Measurements from ENCODE around the gene PSD2. TPM values are rescaled to one million over a fixed set of nuclear protein-coding genes. Genes with fewer than 3 reads are reported as not detected.

PSD2 gene
- total and polyA plus RNA-seq, 8 donors: 0.06 to 2.5 (median 1.7) TPM; not detected in 1

DNA sequence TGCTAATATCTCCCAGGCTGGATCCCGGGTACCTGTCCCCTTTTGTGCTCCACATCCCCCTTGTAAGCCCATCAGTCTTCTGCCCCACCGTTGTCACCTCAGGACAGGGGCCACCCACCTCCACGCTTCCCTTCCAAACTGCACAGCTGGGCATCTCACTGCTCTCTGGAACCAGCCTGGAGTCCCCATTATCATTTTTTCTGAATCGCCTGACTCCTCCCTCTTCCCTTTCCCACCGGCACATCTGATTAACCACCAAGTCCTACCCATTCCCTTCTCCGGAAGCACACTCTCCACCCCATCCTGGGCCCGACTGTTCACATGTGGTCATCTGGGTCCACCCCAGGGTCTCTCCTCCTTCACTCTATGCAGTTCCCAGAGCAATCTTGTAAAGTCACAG lies 53.9 kb downstream of the PSD2 start:
- Histone ChIP-seq H3K27ac (no peak overlapping the region), H3K4me3 (no peak overlapping the region), H3K36me3 (no peaks in the 10 kb centered on the region), H3K27me3 (peaks cover 0 to 50% of the 10 kb centered on the region in 2 donors), H3K4me1 (peaks cover 0 to 14% of the 10 kb centered on the region in 2 donors), H3K9me3 (no peaks in the 10 kb centered on the region)
- TF ChIP-seq, protein P1, sequence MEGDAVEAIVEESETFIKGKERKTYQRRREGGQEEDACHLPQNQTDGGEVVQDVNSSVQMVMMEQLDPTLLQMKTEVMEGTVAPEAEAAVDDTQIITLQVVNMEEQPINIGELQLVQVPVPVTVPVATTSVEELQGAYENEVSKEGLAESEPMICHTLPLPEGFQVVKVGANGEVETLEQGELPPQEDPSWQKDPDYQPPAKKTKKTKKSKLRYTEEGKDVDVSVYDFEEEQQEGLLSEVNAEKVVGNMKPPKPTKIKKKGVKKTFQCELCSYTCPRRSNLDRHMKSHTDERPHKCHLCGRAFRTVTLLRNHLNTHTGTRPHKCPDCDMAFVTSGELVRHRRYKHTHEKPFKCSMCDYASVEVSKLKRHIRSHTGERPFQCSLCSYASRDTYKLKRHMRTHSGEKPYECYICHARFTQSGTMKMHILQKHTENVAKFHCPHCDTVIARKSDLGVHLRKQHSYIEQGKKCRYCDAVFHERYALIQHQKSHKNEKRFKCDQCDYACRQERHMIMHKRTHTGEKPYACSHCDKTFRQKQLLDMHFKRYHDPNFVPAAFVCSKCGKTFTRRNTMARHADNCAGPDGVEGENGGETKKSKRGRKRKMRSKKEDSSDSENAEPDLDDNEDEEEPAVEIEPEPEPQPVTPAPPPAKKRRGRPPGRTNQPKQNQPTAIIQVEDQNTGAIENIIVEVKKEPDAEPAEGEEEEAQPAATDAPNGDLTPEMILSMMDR (IDR thresholded peaks at IDR 0.05): no peak
- ATAC-seq: no peak
- intact Hi-C loops (cut with DNase I): loop anchor here in 1 of 2 donors (10.0 kb wide), 1 partner anchor 55 kb away; the partner anchor contains the start of gene PSD2
- no peak for DNase-seq

DNA sequence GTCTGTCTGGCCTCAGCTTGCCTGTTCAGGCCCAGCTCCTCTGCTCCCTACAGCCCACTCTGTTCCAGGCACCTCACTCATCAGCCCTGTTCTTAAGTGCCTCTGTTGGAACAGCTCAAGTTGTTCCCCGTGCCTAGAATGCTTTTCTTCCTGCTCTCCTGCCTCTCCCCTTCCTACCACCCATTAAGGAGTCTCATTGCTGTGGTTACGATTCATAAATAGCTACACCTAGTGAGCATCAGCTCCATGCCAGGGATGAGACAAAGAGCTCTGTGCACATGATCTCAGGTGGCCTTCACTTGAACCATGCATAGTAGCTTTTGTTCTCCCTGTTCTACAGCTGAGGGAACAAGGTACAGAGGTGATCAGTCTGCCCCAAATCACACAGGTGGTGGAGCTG lies 54.3 kb downstream of the PSD2 start:
- no peaks in the 10 kb centered on the region for H3K9me3 ChIP-seq
- H3K36me3 ChIP-seq: no peaks in the 10 kb centered on the region
- H3K27ac ChIP-seq: no peak overlapping the region
- DNase-seq (no peak), ATAC-seq (peak; percentile 61)
- intact Hi-C loops (cut with DNase I): loop anchor here in 1 of 2 donors (10.0 kb wide), 1 partner anchor 55 kb away; the partner anchor contains the start of gene PSD2
- no peak overlapping the region for H3K4me3 ChIP-seq
- peaks cover 0 to 46% of the 10 kb centered on the region in 2 donors for H3K27me3 ChIP-seq
- TF ChIP-seq, protein P1 (IDR thresholded peaks at IDR 0.05): no peak
- peaks cover 0 to 14% of the 10 kb centered on the region in 2 donors for H3K4me1 ChIP-seq

DNA sequence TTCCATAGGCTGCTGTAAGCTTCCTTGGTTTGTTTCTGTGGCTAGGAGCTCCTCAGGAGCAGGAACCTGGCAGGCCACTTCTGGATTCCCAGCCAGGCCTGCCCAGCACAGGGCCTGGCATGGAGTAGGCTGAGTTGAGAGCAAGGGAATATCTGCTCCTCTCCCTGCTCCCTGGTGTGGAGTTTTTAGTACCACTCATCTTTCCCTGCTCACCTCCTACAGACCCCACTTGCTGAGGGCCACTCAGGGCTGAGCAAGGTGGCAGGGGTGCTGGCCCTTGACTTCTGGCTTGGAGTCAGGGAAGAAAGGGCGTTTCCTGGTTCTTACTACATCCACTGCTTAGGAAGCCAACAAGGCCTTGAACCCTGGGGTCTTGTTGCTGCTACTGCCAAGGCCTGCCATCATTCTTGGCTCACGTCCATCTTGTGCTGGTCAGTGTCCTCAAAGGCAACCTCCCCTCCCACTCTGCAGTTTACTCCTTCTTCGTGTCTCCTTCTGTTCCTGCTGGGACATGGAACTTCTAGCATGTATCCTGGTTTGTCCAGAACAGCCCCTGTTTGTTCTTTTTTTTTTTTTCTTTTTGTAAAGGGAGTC lies 54.9 kb downstream of the PSD2 start:
- H3K9me3 ChIP-seq: no peaks in the 10 kb centered on the region
- peaks cover 0 to 14% of the 10 kb centered on the region in 2 donors for H3K4me1 ChIP-seq
- H3K4me3 ChIP-seq: no peak overlapping the region
- H3K36me3 ChIP-seq: no peaks in the 10 kb centered on the region
- TF ChIP-seq, protein P1 (IDR thresholded peaks at IDR 0.05): no peak
- intact Hi-C loops (cut with DNase I): no loop called here
- no peak overlapping the region for H3K27ac ChIP-seq
- peaks cover 0 to 42% of the 10 kb centered on the region in 2 donors for H3K27me3 ChIP-seq
- peak in 1 of 4 donors; percentile 25 for DNase-seq
- peak; percentile 9 for ATAC-seq

DNA sequence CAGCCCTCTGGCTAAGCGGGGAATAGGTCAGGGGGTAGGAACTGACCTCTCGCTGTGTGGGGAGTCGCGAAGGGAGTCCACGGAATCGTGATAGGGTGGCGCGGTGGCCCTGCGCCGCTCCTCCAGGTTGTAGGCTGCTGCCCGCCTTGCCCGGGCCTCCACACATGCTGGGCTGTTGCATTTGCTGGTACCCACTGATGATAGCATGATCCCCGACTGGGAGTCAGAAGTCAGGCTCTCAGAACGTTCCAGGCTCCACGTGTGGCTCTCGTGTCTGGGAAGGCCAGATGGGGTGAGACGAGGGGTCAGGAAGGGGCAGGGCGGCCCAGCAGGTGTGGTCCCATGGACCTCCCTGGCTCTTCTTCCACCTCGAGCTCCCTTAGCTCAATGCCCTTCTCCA lies 56.0 kb downstream of the PSD2 start:
- TF ChIP-seq, protein P1 (IDR thresholded peaks at IDR 0.05): no peak
- Histone ChIP-seq H3K27ac (no peak overlapping the region), H3K27me3 (peaks cover 0 to 32% of the 10 kb centered on the region in 2 donors), H3K4me1 (peaks cover 0 to 14% of the 10 kb centered on the region in 2 donors), H3K9me3 (no peaks in the 10 kb centered on the region), H3K4me3 (no peak overlapping the region), H3K36me3 (no peaks in the 10 kb centered on the region)
- DNase-seq (peak in 1 of 4 donors; percentile 54), ATAC-seq (no peak)
- intact Hi-C loops (cut with DNase I): no loop called here

DNA sequence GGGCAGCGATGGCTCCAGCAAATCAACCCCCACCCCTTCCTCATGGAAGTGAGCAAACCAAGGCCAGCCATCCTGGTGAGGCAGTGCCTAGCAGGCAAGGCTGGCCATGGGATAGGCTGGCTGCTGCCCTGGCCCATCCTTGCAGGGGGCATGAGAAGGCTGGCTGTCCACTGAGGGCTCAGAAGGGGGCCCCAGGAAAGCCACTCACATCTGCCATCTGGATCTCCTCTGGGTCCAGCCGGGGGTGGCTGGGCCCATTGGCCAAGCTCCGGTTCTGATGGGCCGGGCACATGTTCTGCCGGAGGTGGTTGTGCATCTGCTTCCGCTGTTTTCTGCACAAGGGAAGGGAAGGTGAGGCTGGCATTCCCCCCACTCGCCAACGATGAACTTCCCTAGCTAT lies 57.1 kb downstream of the PSD2 start:
- Histone ChIP-seq H3K27ac (no peak overlapping the region), H3K4me3 (no peak overlapping the region), H3K27me3 (peaks cover 0 to 21% of the 10 kb centered on the region in 2 donors), H3K9me3 (no peaks in the 10 kb centered on the region), H3K36me3 (no peaks in the 10 kb centered on the region), H3K4me1 (peaks cover 0 to 8% of the 10 kb centered on the region in 2 donors)
- TF ChIP-seq, protein P1 (IDR thresholded peaks at IDR 0.05): no peak
- intact Hi-C loops (cut with DNase I): no loop called here
- ATAC-seq: no peak
- DNase-seq: peak in 1 of 4 donors; percentile 39

Measured in left lung (tissue), 10 donors.